ENCODE measurements around the gene SLC9A9. TPM values are rescaled to one million over a fixed set of nuclear protein-coding genes. Genes with fewer than 3 reads are reported as not detected.

Gene SLC9A9
- polyA plus RNA-seq, 1 donor (not counting 4 experiments of a cell fraction or from before 2014, with no cell fraction given) = 5.2 TPM

DNA sequence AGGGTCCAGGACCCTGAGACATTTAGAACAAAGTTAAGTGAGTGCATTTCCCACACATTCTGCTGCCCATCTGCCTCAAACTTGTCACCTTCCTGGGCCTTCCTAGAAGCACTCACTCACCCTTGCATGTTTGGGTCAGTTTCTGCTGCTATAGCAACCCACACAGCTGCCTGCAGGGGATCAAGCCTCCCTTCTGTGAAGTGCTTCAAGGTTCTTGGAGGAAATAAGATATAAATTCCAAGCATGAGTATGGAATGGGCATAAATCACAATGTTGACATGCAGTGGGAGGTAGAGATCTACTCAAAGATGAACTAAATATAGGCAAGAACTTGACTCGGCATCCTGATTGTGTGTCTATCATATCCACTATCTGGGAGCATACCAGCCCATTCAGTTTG is 140.4 kb downstream of the SLC9A9 start:
- FAIRE-seq (no peak), DNase-seq (ENCODE audit: low read depth, low spot score) (no peak)
- Histone ChIP-seq H3K4me3 (ENCODE audit: control insufficient read depth in 2 of 3, extremely low read depth in 1 of 3, insufficient read depth in 2 of 3, low read depth in 1 of 3, low read length in 3 of 3) (no peak overlapping the region), H3K27me3 (ENCODE audit: control insufficient read depth, extremely low read depth, insufficient read depth, low read length) (no peaks in the 10 kb centered on the region), H3K36me3 (ENCODE audit: control insufficient read depth in 2 of 2, extremely low read depth in 1 of 2, insufficient read depth in 2 of 2, low read length in 2 of 2) (no peaks in the 10 kb centered on the region), H3K4me1 (ENCODE audit: control insufficient read depth, extremely low read depth, insufficient read depth, low read length) (no peaks in the 10 kb centered on the region), H4K20me1 (ENCODE audit: control insufficient read depth, extremely low read depth, insufficient read depth, low read length) (no peaks in the 10 kb centered on the region), H3K9me3 (ENCODE audit: control insufficient read depth, low read depth, low read length) (no peaks in the 10 kb centered on the region), H3K79me2 (ENCODE audit: control insufficient read depth, insufficient read depth, low read length) (no peaks in the 10 kb centered on the region), H2AFZ (ENCODE audit: control insufficient read depth, low read length) (no peak overlapping the region), H3K9ac (ENCODE audit: control insufficient read depth, extremely low read depth, insufficient read depth, low read length) (no peak overlapping the region), H3K27ac (ENCODE audit: control insufficient read depth, insufficient read depth, low read length) (no peak overlapping the region), H3K9me1 (ENCODE audit: control insufficient read depth, extremely low read depth, insufficient read depth, low read length) (no peaks in the 10 kb centered on the region), H3K4me2 (ENCODE audit: control insufficient read depth, extremely low read depth, insufficient read depth, low read depth, low read length) (no peak overlapping the region)
- dilution Hi-C loops (cut with MboI; ENCODE audit: extremely low pct_ligation_motif_present, low sequenced_read_pairs) = no loop called here
- TF ChIP-seq, protein P1, sequence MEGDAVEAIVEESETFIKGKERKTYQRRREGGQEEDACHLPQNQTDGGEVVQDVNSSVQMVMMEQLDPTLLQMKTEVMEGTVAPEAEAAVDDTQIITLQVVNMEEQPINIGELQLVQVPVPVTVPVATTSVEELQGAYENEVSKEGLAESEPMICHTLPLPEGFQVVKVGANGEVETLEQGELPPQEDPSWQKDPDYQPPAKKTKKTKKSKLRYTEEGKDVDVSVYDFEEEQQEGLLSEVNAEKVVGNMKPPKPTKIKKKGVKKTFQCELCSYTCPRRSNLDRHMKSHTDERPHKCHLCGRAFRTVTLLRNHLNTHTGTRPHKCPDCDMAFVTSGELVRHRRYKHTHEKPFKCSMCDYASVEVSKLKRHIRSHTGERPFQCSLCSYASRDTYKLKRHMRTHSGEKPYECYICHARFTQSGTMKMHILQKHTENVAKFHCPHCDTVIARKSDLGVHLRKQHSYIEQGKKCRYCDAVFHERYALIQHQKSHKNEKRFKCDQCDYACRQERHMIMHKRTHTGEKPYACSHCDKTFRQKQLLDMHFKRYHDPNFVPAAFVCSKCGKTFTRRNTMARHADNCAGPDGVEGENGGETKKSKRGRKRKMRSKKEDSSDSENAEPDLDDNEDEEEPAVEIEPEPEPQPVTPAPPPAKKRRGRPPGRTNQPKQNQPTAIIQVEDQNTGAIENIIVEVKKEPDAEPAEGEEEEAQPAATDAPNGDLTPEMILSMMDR (optimal IDR thresholded peaks at IDR 0.05 in 1 of 3, IDR thresholded peaks at IDR 0.05 in 1 of 3, conservative IDR thresholded peaks at IDR 0.05 in 1 of 3; ENCODE audit: extremely low read depth in 1 of 3, insufficient read depth in 2 of 3, low read length in 3 of 3) = no peak
- no peak for TF ChIP-seq EZH2 (IDR thresholded peaks at IDR 0.05; ENCODE audit: low read length)

DNA sequence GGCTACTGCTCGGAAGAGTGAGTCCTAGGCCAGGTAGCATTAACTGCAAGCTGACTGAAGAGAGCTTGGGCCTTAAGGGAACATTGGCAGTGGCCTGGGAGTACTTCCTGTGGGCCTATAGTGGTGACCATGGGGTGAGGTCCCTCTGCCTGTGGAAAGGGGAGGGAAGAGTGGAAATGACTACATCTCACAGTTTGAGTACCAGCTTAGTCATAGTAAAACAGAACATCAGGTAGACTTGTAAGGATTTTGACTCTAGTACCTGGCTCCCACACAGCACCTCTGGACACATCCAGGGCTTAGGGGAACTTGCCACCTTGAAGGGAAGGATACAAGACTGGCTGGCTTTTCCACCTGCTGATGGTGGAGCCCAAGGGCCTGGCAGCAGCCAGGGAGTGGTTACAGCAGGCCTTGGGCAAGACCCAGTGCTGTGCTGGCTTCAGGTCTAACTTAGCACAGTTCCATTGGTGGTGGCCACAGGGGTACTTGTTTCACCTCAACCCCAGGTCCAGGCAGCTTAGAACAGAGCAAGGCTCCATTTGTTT is 147.8 kb downstream of the SLC9A9 start:
- Histone ChIP-seq H3K4me2 (ENCODE audit: control insufficient read depth, extremely low read depth, insufficient read depth, low read depth, low read length) (no peak overlapping the region), H3K27ac (ENCODE audit: control insufficient read depth, insufficient read depth, low read length) (no peak overlapping the region), H3K4me1 (ENCODE audit: control insufficient read depth, extremely low read depth, insufficient read depth, low read length) (no peaks in the 10 kb centered on the region), H4K20me1 (ENCODE audit: control insufficient read depth, extremely low read depth, insufficient read depth, low read length) (no peaks in the 10 kb centered on the region), H3K4me3 (ENCODE audit: control insufficient read depth in 2 of 3, extremely low read depth in 1 of 3, insufficient read depth in 2 of 3, low read depth in 1 of 3, low read length in 3 of 3) (no peak overlapping the region), H3K36me3 (ENCODE audit: control insufficient read depth in 2 of 2, extremely low read depth in 1 of 2, insufficient read depth in 2 of 2, low read length in 2 of 2) (no peaks in the 10 kb centered on the region), H3K9me1 (ENCODE audit: control insufficient read depth, extremely low read depth, insufficient read depth, low read length) (no peaks in the 10 kb centered on the region), H3K27me3 (ENCODE audit: control insufficient read depth, extremely low read depth, insufficient read depth, low read length) (no peaks in the 10 kb centered on the region), H3K79me2 (ENCODE audit: control insufficient read depth, insufficient read depth, low read length) (no peaks in the 10 kb centered on the region), H3K9ac (ENCODE audit: control insufficient read depth, extremely low read depth, insufficient read depth, low read length) (no peak overlapping the region), H2AFZ (ENCODE audit: control insufficient read depth, low read length) (no peak overlapping the region), H3K9me3 (ENCODE audit: control insufficient read depth, low read depth, low read length) (no peaks in the 10 kb centered on the region)
- dilution Hi-C loops (cut with MboI; ENCODE audit: extremely low pct_ligation_motif_present, low sequenced_read_pairs) = no loop called here
- TF ChIP-seq, protein P1 (optimal IDR thresholded peaks at IDR 0.05 in 1 of 3, IDR thresholded peaks at IDR 0.05 in 1 of 3, conservative IDR thresholded peaks at IDR 0.05 in 1 of 3; ENCODE audit: extremely low read depth in 1 of 3, insufficient read depth in 2 of 3, low read length in 3 of 3) = no peak
- TF ChIP-seq EZH2 (IDR thresholded peaks at IDR 0.05; ENCODE audit: low read length) = no peak
- FAIRE-seq = peak; percentile 49
- no peak for DNase-seq (ENCODE audit: low read depth, low spot score)

Measured in keratinocyte (primary cell).